IPS-18a (cell line): Measurements from ENCODE around the gene ANAPC4.

Source experiments
- H3K27ac ChIP-seq: one replicate; pipeline ENCODE4 v1.5.1; 2013; ENCODE audit warnings: low read length
- H3K27me3 ChIP-seq: one replicate; pipeline ENCODE4 v1.6.1; 2013; ENCODE audit warnings: mild to moderate bottlenecking, low read length; ENCODE audit not compliant: control insufficient read depth, insufficient read depth
- H3K36me3 ChIP-seq: one replicate; pipeline ENCODE4 v1.6.1; 2013; ENCODE audit warnings: low read depth, low read length; ENCODE audit not compliant: control insufficient read depth
- H3K4me1 ChIP-seq: one replicate; pipeline ENCODE4 v1.6.1; 2013; ENCODE audit warnings: low read depth, low read length; ENCODE audit not compliant: control insufficient read depth
- H3K4me3 ChIP-seq: one replicate; pipeline ENCODE4 v1.5.1; 2013; ENCODE audit warnings: low read length
- H3K9ac ChIP-seq: one replicate; pipeline ENCODE4 v1.6.1; 2013; ENCODE audit warnings: mild to moderate bottlenecking, low read length, moderate library complexity
- H3K9me3 ChIP-seq: one replicate; pipeline ENCODE4 v1.6.1; 2013; ENCODE audit warnings: low read depth, low read length; ENCODE audit not compliant: control insufficient read depth

Gene ANAPC4

DNA sequence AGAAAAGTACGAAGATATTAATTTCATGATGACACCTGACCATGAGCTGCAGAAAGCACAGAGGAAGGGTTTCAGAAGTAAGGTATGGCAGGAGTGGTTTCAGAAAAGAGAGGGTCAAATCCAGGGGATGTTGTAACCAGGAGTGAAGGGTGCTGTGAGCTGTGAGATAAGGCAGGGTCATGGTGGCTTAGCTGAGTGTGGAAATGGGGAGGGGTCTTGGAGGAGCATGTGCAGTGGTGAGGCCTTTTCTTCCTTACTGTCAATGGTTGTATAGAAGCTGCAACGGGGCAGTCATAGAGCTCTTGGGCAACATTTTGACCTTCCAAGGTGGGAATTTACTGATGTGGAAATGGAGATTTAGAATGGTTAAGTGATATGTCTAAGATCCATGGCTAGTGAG is 2.5 kb downstream of the ANAPC4 start:
- H3K27me3 ChIP-seq = no peaks in the 10 kb centered on the region
- H3K4me1 ChIP-seq = peaks cover 17% of the 10 kb centered on the region
- H3K36me3 ChIP-seq = peaks cover 34% of the 10 kb centered on the region
- H3K27ac ChIP-seq = no peak overlapping the region
- no peak overlapping the region for H3K4me3 ChIP-seq
- H3K9ac ChIP-seq = no peak overlapping the region
- no peaks in the 10 kb centered on the region for H3K9me3 ChIP-seq

DNA sequence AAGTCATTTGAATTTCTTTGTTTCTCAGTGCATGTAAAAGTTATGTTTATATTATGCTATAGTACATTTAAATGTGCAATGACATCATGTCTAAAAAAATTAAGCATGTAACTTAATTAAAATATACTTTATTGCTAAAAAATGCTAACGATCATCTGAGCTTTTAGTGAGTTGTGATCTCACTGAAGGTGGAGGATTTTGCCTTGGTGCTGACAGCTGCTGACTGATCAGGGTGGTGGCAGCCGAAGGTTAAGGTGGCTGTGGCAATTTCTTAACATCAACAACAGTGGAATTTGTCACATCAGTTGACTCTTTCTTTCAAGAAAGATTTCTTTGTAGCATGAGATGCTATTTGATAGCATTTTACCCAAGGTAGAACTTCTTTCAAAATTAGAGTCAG is 6.6 kb downstream of the ANAPC4 start:
- no peak overlapping the region for H3K27ac ChIP-seq
- no peaks in the 10 kb centered on the region for H3K9me3 ChIP-seq
- H3K27me3 ChIP-seq = no peaks in the 10 kb centered on the region
- H3K36me3 ChIP-seq = peaks cover 48% of the 10 kb centered on the region
- peaks cover under 1% of the 10 kb centered on the region for H3K4me1 ChIP-seq
- no peak overlapping the region for H3K9ac ChIP-seq
- no peak overlapping the region for H3K4me3 ChIP-seq

- H3K36me3 ChIP-seq = peaks cover 58% of the 10 kb centered on the region
- no peaks in the 10 kb centered on the region for H3K27me3 ChIP-seq
- H3K4me1 ChIP-seq = no peaks in the 10 kb centered on the region
- no peak overlapping the region for H3K9ac ChIP-seq
- no peak overlapping the region for H3K4me3 ChIP-seq
- no peaks in the 10 kb centered on the region for H3K9me3 ChIP-seq
- H3K27ac ChIP-seq = no peak overlapping the region
These were observed 9.9 kb downstream of the ANAPC4 start for GRCh38 chr4:25386926-25387325.

GRCh38 chr4:25397305-25397704 is 20.2 kb downstream of the ANAPC4 start:
- Histone ChIP-seq H3K4me1 (no peaks in the 10 kb centered on the region), H3K27ac (no peak overlapping the region), H3K9ac (no peak overlapping the region), H3K27me3 (no peaks in the 10 kb centered on the region), H3K4me3 (no peak overlapping the region), H3K36me3 (peaks cover 59% of the 10 kb centered on the region), H3K9me3 (no peaks in the 10 kb centered on the region)

DNA sequence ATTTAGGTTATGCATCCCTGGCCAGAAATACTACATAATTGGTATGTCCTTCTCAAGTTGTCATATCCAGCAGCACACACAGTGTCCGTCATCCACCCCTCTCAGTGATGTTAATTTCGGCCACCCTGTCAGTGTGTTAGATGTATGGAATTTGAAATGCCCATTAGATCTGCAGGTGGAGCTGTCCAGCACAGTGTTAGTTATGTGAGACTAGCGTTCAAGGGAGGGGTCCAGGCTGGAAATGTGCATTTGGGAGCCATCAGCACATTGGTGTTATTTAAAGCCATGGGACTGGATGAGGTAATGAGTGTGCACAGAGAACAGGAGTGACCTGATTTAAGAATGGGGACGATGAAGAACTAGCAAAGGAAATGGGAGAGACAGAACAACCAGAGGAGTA is 22.4 kb downstream of the ANAPC4 start:
- Histone ChIP-seq H3K36me3 (peaks cover 53% of the 10 kb centered on the region), H3K27ac (no peak overlapping the region), H3K27me3 (no peaks in the 10 kb centered on the region), H3K4me1 (no peaks in the 10 kb centered on the region), H3K9me3 (no peaks in the 10 kb centered on the region), H3K9ac (no peak overlapping the region), H3K4me3 (no peak overlapping the region)

DNA sequence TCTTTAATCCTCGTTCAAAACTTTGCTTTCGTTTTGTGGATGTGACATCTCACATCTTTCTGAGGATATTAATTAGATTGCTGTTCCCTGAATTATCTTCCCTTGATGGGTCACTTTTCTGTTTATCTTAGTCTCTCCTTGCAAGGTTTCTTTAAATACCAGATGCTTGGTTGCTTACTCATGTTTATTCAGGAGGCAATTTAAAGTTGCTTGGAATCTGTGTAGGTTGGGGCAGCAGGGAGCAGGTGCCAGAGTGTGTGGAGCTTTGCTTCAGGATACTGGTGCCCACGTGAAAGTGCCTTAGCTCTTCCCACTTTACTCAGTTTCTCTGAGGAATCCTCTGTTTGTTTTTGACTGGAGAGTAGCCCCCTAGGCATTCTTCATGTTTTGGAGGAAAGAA is 24.0 kb downstream of the ANAPC4 start:
- Histone ChIP-seq H3K9ac (no peak overlapping the region), H3K4me1 (no peaks in the 10 kb centered on the region), H3K27me3 (no peaks in the 10 kb centered on the region), H3K4me3 (no peak overlapping the region), H3K9me3 (no peaks in the 10 kb centered on the region), H3K27ac (no peak overlapping the region), H3K36me3 (peaks cover 50% of the 10 kb centered on the region)

DNA sequence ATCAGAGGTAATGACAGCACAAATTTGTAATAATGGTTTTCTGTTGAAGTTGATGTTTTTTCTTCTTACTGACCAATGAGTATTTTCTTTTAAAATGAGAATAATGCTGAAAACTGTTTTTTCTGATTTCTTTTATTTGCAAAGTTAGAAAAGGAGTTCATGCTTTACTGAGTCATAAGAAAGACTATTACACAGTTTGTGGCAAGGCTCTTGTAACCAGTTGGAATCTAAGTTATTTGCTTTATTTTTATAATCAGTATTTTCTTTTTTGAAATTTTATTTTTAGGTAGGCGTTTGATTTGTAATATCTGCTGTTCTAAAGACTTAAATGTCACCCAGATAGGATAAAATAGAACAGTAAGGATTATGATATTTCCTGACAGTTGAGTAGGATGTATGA is 25.5 kb downstream of the ANAPC4 start:
- no peak overlapping the region for H3K4me3 ChIP-seq
- H3K27me3 ChIP-seq = no peaks in the 10 kb centered on the region
- no peak overlapping the region for H3K9ac ChIP-seq
- no peak overlapping the region for H3K27ac ChIP-seq
- no peaks in the 10 kb centered on the region for H3K4me1 ChIP-seq
- no peaks in the 10 kb centered on the region for H3K9me3 ChIP-seq
- H3K36me3 ChIP-seq = peaks cover 51% of the 10 kb centered on the region

- Histone ChIP-seq H3K27ac (no peak overlapping the region), H3K4me3 (no peak overlapping the region), H3K4me1 (no peaks in the 10 kb centered on the region), H3K36me3 (peaks cover 56% of the 10 kb centered on the region), H3K9me3 (no peaks in the 10 kb centered on the region), H3K9ac (no peak overlapping the region), H3K27me3 (no peaks in the 10 kb centered on the region)
These were observed 26.6 kb downstream of the ANAPC4 start for GRCh38 chr4:25403699-25404098.

DNA sequence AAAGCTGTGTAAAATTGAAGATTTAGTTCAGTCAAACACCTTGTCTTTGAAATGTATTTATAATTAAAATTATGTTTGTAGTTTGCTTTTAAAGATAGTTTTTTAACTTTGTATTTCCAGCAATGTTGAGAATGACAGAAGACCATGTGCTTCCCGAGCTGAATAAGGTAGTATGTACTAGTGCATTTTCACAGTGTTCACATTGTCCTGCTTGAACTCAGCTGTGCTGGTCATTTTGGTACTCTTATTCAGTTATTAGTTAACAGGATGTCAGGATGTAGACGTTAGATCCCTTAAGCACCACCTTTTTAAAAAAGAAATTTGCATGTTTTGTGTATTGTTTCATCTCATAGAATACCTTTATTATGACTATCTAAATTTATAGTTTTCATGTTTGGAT is 28.4 kb downstream of the ANAPC4 start:
- H3K4me1 ChIP-seq = no peaks in the 10 kb centered on the region
- H3K4me3 ChIP-seq = no peak overlapping the region
- no peaks in the 10 kb centered on the region for H3K9me3 ChIP-seq
- no peak overlapping the region for H3K27ac ChIP-seq
- H3K27me3 ChIP-seq = no peaks in the 10 kb centered on the region
- H3K36me3 ChIP-seq = peaks cover 64% of the 10 kb centered on the region
- H3K9ac ChIP-seq = no peak overlapping the region

DNA sequence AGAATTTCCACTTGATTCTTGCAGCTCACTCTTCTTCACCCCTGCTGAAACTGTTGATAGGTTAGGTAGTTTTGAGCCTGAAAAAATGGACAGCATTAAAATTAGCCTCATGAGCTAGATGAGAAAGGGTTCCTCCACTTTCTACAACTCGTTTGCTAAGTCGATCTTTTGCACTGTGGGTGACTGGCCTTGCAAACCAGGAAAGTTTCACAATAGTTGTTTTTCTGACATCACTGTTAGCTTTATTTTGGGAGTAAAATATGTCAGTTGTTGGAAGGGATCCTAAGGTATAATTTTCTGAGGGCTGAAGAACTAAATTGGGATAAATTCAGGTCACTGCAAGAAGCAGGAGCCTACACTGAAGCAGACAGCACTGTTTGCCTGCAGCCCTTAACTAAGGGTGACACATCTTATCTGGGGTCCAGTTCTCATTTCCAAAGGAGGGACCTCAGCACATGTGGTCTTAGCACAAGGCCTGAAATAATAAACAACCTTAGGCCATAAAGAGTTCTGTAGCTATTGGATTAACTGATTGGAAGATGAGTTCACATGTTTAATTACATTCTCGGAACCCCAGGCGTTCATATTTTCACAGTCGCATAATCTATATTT is 29.1 kb downstream of the ANAPC4 start:
- peaks cover 70% of the 10 kb centered on the region for H3K36me3 ChIP-seq

GRCh38 chr4:25410820-25411529 is 33.9 kb downstream of the ANAPC4 start:
- Histone ChIP-seq H3K4me1 (no peaks in the 10 kb centered on the region), H3K9me3 (no peaks in the 10 kb centered on the region), H3K36me3 (peaks cover 84% of the 10 kb centered on the region), H3K27ac (no peak overlapping the region), H3K9ac (no peak overlapping the region), H3K27me3 (no peaks in the 10 kb centered on the region), H3K4me3 (no peak overlapping the region)

More for the DNA sequence above, 29.1 kb downstream of the ANAPC4 start:
- Histone ChIP-seq H3K9ac (no peak overlapping the region), H3K4me1 (no peaks in the 10 kb centered on the region), H3K4me3 (no peak overlapping the region), H3K9me3 (no peaks in the 10 kb centered on the region), H3K27me3 (no peaks in the 10 kb centered on the region), H3K27ac (no peak overlapping the region)

DNA sequence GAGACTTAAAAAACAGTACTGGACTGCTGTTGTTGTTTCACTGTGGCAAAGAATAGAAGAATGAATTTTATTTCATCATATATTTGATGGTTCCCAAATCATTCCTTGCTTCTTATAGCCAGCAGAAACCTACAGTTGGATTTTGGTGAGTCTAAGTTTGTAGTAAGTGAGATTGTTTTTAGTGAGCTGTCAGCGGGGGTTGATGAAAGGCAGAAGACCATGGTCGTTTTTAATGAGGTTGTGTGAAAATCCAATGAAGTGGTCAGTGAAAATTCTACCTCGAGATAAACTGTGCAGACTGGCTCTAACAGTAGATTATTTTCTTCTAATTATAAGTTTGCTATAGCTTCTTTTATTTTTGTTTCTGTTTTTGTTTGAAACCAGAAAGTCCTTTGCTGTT is 36.2 kb downstream of the ANAPC4 start:
- Histone ChIP-seq H3K9me3 (no peaks in the 10 kb centered on the region), H3K36me3 (peaks cover 79% of the 10 kb centered on the region), H3K4me3 (no peak overlapping the region), H3K27ac (no peak overlapping the region), H3K27me3 (no peaks in the 10 kb centered on the region), H3K9ac (no peak overlapping the region), H3K4me1 (no peaks in the 10 kb centered on the region)
